HG03103 (cell line): ENCODE measurements around the gene FAM114A2.

Experiments
- ATAC-seq: cut with Tn5 transposase; IDR thresholded peaks from one replicate; pipeline ENCODE4 v1.9.1; 2021; ENCODE audit warnings: low read depth; ENCODE audit not compliant: unreplicated experiment

The FAM114A2 gene

GRCh38 chr5:153952893-153953292 lies 85.8 kb downstream of the FAM114A2 start:
- ATAC-seq = no peak

GRCh38 chr5:153952057-153952456 lies 86.7 kb downstream of the FAM114A2 start:
- ATAC-seq = no peak

GRCh38 chr5:153941265-153941664 lies 97.4 kb downstream of the FAM114A2 start:
- no peak for ATAC-seq
